GM23248 (cell line): Measurements from ENCODE around the gene CUL3. TPM values are rescaled to one million over a fixed set of nuclear protein-coding genes. Genes with fewer than 3 reads are reported as not detected.
"Not testable (repeated sequence)": the region's sequence is repeated elsewhere in the genome, so short reads cannot be mapped to it uniquely, and the experiment has no call there.

Experiments
- DNase-seq: peaks from one replicate; pipeline ENCODE4 v3.0.0-alpha.2; 2015
- H2AFZ ChIP-seq: fragments of 200-600 bp; sonication (generic); 2 replicates; pipeline ENCODE4 v1.6.1; 2016; ENCODE audit warnings: antibody characterized with exemption
- H3F3A ChIP-seq: fragments of 200-600 bp; sonication (generic); 2 replicates; pipeline ENCODE4 v1.6.1; 2016; ENCODE audit warnings: mild to moderate bottlenecking, antibody characterized with exemption, mixed run types; ENCODE audit not compliant: insufficient read depth
- H3K27ac ChIP-seq: fragments of 200-600 bp; sonication (generic); 2 replicates; pipeline ENCODE4 v1.5.1; 2016; ENCODE audit warnings: mild to moderate bottlenecking
- H3K27me3 ChIP-seq: fragments of 200-600 bp; sonication (generic); replicated peaks from 2 replicates; pipeline ENCODE4 v1.6.1; 2016; ENCODE audit warnings: mild to moderate bottlenecking; ENCODE audit not compliant: insufficient read depth
- H3K36me3 ChIP-seq: fragments of 200-600 bp; sonication (generic); 2 replicates; pipeline ENCODE4 v1.6.1; 2016; ENCODE audit warnings: low read depth, mild to moderate bottlenecking
- H3K4me1 ChIP-seq: fragments of 200-600 bp; sonication (generic); 2 replicates; pipeline ENCODE4 v1.6.1; 2016; ENCODE audit warnings: mild to moderate bottlenecking; ENCODE audit not compliant: insufficient read depth
- H3K4me2 ChIP-seq: fragments of 200-600 bp; sonication (generic); one replicate; pipeline ENCODE4 v1.6.1; 2016; ENCODE audit warnings: mild to moderate bottlenecking; ENCODE audit not compliant: unreplicated experiment
- H3K4me3 ChIP-seq: fragments of 200-600 bp; sonication (generic); 2 replicates; pipeline ENCODE4 v1.5.1; 2016; ENCODE audit warnings: mild to moderate bottlenecking
- H3K79me2 ChIP-seq: fragments of 200-600 bp; sonication (generic); 2 replicates; pipeline ENCODE4 v1.6.1; 2016; ENCODE audit warnings: mild to moderate bottlenecking; ENCODE audit not compliant: insufficient read depth
- H3K9ac ChIP-seq: fragments of 200-600 bp; sonication (generic); 2 replicates; pipeline ENCODE4 v1.6.1; 2016; ENCODE audit warnings: mild to moderate bottlenecking
- H3K9me2 ChIP-seq: fragments of 200-600 bp; sonication (generic); 2 replicates; pipeline ENCODE4 v1.6.1; 2016; ENCODE audit warnings: mixed run types, mild to moderate bottlenecking, moderate library complexity; ENCODE audit not compliant: insufficient read depth
- H3K9me3 ChIP-seq: fragments of 200-600 bp; sonication (generic); one replicate; pipeline ENCODE4 v1.6.1; 2017; ENCODE audit warnings: low read depth
- H4K20me1 ChIP-seq: fragments of 200-600 bp; sonication (generic); 2 replicates; pipeline ENCODE4 v1.6.0; 2016; ENCODE audit not compliant: insufficient read depth
- EZH2 ChIP-seq: fragments of 200-600 bp; sonication (generic); IDR thresholded peaks from 2 replicates; pipeline ENCODE4 v1.6.1; 2018; ENCODE audit warnings: antibody characterized with exemption, mild to moderate bottlenecking; ENCODE audit not compliant: insufficient read depth, poor library complexity, severe bottlenecking
- EZH2phosphoT487 ChIP-seq: fragments of 200-600 bp; sonication (generic); IDR thresholded peaks from 2 replicates; pipeline ENCODE4 v1.6.1; 2018; ENCODE audit warnings: antibody characterized with exemption, moderate library complexity, mild to moderate bottlenecking, low read depth; ENCODE audit not compliant: insufficient read depth
- WGBS, 2 experiments: methylation state at CpG; one replicate each; pipeline ENCODE4 v1.1.6; 2015 to 2017; ENCODE audit warnings: low lambda C conversion rate in 2 of 2, low coverage in 1 of 2; ENCODE audit errors: missing lambda C conversion rate in 2 of 2; 5-methylcytosine and 5-hydroxymethylcytosine counted together
- in situ Hi-C: fragments of 300-500 bp; cut with MboI; formaldehyde crosslinking; loops from 2 replicates; pipeline ENCODE4 v1.15.0; 2020
- polyA plus RNA-seq: library from polyadenylated mRNA; unstranded; fragments of >200 nt; fragmentation: Nextera tagmentation; extraction: Ambion mirVana; gene quantifications from 2 replicates; pipeline ENCODE4 v1.2.1, GENCODE V29; 2016
- total RNA-seq: library from RNA; depleted of rRNA; stranded (reverse); fragments of >200 nt; shearing (Covaris generic); gene quantifications from 2 replicates; pipeline ENCODE4 v1.2.3, GENCODE V29; 2014

CUL3 gene
- total and polyA plus RNA-seq, 2 experiments from 2014 or later = 24.7 to 47.8 TPM

GRCh38 chr2:224613543-224614286 is 28.6 kb upstream of the CUL3 start:
- Histone ChIP-seq H3K27ac (no peak overlapping the region), H4K20me1 (no peaks in the 10 kb centered on the region), H3K27me3 (no peaks in the 10 kb centered on the region), H3K79me2 (no peaks in the 10 kb centered on the region), H3F3A (no peaks in the 10 kb centered on the region), H2AFZ (no peak overlapping the region), H3K4me2 (no peak overlapping the region), H3K4me3 (no peak overlapping the region), H3K9me3 (no peaks in the 10 kb centered on the region), H3K9me2 (no peaks in the 10 kb centered on the region), H3K9ac (no peak overlapping the region), H3K36me3 (no peaks in the 10 kb centered on the region), H3K4me1 (no peaks in the 10 kb centered on the region)
- 71 to 73% methylated on average over 4 of the region's 4 CpGs for WGBS, 2 experiments
- in situ Hi-C loops = no loop called here
- no peak for TF ChIP-seq EZH2phosphoT487
- no peak for TF ChIP-seq EZH2
- no peak for DNase-seq

- H3K4me1 ChIP-seq = no peaks in the 10 kb centered on the region
- in situ Hi-C loops = no loop called here
- no peaks in the 10 kb centered on the region for H3K9me2 ChIP-seq
- H3K27ac ChIP-seq = no peak overlapping the region
- H3K9ac ChIP-seq = no peak overlapping the region
- no peaks in the 10 kb centered on the region for H4K20me1 ChIP-seq
- WGBS, 2 experiments = 16 to 17% methylated on average over 5 of the region's 5 CpGs
- no peaks in the 10 kb centered on the region for H3F3A ChIP-seq
- H3K79me2 ChIP-seq = no peaks in the 10 kb centered on the region
- peak; percentile 5 for DNase-seq
- H3K27me3 ChIP-seq = no peaks in the 10 kb centered on the region
- no peak for TF ChIP-seq EZH2
- TF ChIP-seq EZH2phosphoT487 = no peak
- no peaks in the 10 kb centered on the region for H3K9me3 ChIP-seq
- H3K36me3 ChIP-seq = no peaks in the 10 kb centered on the region
- no peak overlapping the region for H3K4me2 ChIP-seq
- peak overlapping the region; percentile 7; the same call in 1 of the 2 replicates for H2AFZ ChIP-seq
- H3K4me3 ChIP-seq = no peak overlapping the region
Measured at GRCh38 chr2:224612578-224612977, 27.4 kb upstream of the CUL3 start.

GRCh38 chr2:224611938-224612337 is 26.8 kb upstream of the CUL3 start:
- H3K9ac ChIP-seq = no peak overlapping the region
- no peaks in the 10 kb centered on the region for H3F3A ChIP-seq
- H2AFZ ChIP-seq = no peak overlapping the region
- no peaks in the 10 kb centered on the region for H3K4me1 ChIP-seq
- no peak overlapping the region for H3K4me3 ChIP-seq
- WGBS, 2 experiments = 35 to 37% methylated on average over 3 of the region's 3 CpGs
- H3K9me3 ChIP-seq = no peaks in the 10 kb centered on the region
- H3K36me3 ChIP-seq = no peaks in the 10 kb centered on the region
- H3K4me2 ChIP-seq = no peak overlapping the region
- in situ Hi-C loops = no loop called here
- no peaks in the 10 kb centered on the region for H3K27me3 ChIP-seq
- no peaks in the 10 kb centered on the region for H4K20me1 ChIP-seq
- H3K9me2 ChIP-seq = no peaks in the 10 kb centered on the region
- TF ChIP-seq EZH2 (no peak), EZH2phosphoT487 (no peak)
- no peak overlapping the region for H3K27ac ChIP-seq
- DNase-seq = no peak
- no peaks in the 10 kb centered on the region for H3K79me2 ChIP-seq

GRCh38 chr2:224608104-224608503 is 22.9 kb upstream of the CUL3 start:
- Histone ChIP-seq H3K4me3 (no peak overlapping the region), H3K9me3 (no peaks in the 10 kb centered on the region), H3K9me2 (no peaks in the 10 kb centered on the region), H3K4me1 (no peaks in the 10 kb centered on the region), H3K27me3 (no peaks in the 10 kb centered on the region), H3K79me2 (no peaks in the 10 kb centered on the region), H3K27ac (no peak overlapping the region), H3K36me3 (no peaks in the 10 kb centered on the region), H3K4me2 (no peak overlapping the region), H4K20me1 (no peaks in the 10 kb centered on the region), H3F3A (no peaks in the 10 kb centered on the region), H2AFZ (no peak overlapping the region), H3K9ac (no peak overlapping the region)
- WGBS, 2 experiments = 48% methylated on average over 3 of the region's 3 CpGs
- TF ChIP-seq EZH2 (no peak), EZH2phosphoT487 (no peak)
- DNase-seq = no peak
- in situ Hi-C loops = no loop called here

GRCh38 chr2:224603746-224604500 is 18.8 kb upstream of the CUL3 start:
- H3K79me2 ChIP-seq, H4K20me1 ChIP-seq, H3K27ac ChIP-seq, H3K9me2 ChIP-seq, H2AFZ ChIP-seq, H3K27me3 ChIP-seq, H3K9ac ChIP-seq, H3K36me3 ChIP-seq, H3K4me3 ChIP-seq, H3F3A ChIP-seq, DNase-seq, H3K4me1 ChIP-seq, H3K4me2 ChIP-seq, in situ Hi-C loops, H3K9me3 ChIP-seq: not testable (repeated sequence)
- 80% methylated on average over 24 to 39 of the region's 42 CpGs for WGBS, 2 experiments

GRCh38 chr2:224602778-224603375 is 17.7 kb upstream of the CUL3 start:
- H3F3A ChIP-seq, H2AFZ ChIP-seq, H3K79me2 ChIP-seq, H4K20me1 ChIP-seq, H3K27me3 ChIP-seq, H3K4me3 ChIP-seq, H3K9ac ChIP-seq, H3K27ac ChIP-seq, H3K9me2 ChIP-seq, H3K4me2 ChIP-seq, DNase-seq, H3K9me3 ChIP-seq, in situ Hi-C loops, H3K4me1 ChIP-seq, H3K36me3 ChIP-seq: not testable (repeated sequence)
- 71 to 76% methylated on average over 16 of the region's 17 CpGs for WGBS, 2 experiments
